Activated CD4-positive, CD25-positive, alpha-beta regulatory T cell (primary cell): ENCODE data around the gene SYNPO2.
"Not testable (repeated sequence)": the region's sequence is repeated elsewhere in the genome, so short reads cannot be mapped to it uniquely, and the experiment has no call there.

ENCODE experiments used
- DNase-seq, 4 experiments: peaks; one replicate each; lab custom pipeline; 2025; lab: John Stamatoyannopoulos, UW

Gene SYNPO2

DNA sequence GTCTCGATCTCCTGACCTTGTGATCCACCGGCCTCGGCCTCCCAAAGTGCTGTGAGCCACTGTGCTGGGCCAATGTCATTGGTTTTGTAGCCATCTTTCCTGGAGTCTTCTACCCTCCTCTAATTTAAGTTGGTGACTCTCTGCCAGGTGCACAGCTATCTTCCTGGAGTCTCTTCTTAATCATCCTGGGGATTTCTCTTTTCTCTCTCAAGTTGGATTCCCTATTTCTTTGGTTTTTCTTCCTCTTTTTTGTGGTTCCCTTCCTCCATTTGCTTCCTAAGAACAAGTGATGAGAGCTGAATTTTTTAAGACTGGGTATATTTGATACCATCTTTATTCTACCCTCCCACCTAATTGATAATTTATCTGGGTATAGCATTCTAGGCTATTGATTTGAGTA is 113.8 kb downstream of the SYNPO2 start:
- DNase-seq: no peak

DNA sequence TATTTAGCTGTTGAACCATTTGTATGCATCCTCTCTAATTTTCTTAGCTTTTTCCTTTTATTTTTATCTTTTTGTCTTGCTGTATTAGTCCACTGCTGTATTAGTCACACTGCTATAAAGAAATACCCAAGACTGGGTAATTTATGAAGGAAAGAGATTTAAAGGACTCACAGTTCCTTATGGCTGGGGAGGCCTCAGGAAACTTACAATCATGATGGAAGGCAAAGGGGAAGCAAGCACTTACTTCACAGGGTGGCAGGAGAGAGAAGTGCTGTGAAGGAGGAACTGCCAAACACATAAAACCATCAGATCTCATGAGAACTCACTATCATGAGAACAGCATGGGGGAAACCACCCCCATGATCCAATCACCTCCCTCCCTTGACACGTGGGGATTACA is 114.3 kb downstream of the SYNPO2 start:
- DNase-seq: not testable (repeated sequence)

- DNase-seq: no peak
Measured at GRCh38 chr4:119005928-119006460, 117.3 kb downstream of the SYNPO2 start.

DNA sequence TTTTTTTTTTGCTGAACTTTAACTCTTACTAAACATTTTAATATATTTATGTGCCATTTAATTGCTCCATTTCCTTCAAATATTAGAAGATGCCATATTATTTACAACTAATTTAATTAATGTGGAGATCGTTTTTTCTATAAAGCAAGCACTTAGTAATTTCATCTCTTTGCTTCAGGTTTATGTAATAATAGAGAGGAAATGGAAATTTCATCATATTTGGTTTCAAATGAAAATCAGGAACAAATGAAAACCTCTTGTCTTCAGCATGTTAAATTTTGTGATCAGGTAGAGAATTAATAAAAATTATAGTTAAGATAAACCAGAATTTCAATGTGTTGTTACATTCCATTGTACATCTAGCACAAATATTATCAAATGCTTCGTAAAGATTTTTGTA is 120.1 kb downstream of the SYNPO2 start:
- no peak for DNase-seq

DNA sequence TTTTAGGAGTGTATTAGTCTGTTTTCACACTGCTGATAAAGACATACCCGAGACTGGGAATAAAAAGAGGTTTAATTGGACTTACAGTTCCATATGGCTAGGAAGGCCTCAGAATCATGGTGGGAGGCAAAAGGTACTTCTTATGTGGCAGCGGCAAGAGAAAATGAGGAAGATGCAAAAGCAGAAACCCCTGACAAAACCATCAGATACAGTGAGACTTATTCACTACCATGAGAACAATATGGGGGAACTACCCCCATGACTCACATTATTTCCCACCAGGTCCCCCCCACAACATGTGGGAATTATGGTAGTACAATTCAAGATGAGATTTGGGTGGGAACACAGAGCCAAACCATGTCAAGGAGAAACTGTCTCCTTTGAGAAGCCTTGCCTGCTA is 121.6 kb downstream of the SYNPO2 start:
- DNase-seq: not testable (repeated sequence)

DNA sequence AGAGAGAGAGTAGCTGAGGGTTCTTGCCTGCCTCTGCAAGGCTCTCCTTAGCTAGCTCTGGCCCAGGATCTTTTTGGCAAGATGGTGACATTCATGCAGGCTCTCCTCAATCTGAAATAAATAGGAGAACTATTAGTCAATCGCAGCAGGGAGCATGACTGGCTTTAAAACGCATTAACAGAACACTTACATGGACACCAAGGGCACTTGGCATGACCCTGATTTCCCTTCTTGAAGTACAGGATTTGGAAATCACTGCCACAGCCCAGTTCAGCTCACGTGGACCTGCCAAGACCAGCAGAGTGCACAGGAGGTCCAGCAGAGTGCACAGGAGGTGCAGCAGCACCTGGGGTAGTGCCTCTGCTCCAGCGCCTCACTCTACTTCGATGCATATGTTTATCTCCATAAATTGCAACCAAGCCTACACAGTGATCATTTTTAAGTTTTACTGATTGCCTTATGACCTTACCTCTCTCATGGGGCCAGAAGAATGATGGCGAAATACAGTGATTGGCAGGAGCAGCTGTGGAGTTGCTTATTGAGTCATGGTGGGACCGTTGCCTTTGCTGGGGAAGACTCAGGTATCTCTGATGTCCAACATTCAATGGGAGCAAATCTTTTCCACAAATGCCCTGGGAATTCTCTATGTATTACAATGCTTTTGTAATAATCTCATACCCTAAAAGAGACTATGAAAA is 122.4 kb downstream of the SYNPO2 start:
- DNase-seq: no peak

DNA sequence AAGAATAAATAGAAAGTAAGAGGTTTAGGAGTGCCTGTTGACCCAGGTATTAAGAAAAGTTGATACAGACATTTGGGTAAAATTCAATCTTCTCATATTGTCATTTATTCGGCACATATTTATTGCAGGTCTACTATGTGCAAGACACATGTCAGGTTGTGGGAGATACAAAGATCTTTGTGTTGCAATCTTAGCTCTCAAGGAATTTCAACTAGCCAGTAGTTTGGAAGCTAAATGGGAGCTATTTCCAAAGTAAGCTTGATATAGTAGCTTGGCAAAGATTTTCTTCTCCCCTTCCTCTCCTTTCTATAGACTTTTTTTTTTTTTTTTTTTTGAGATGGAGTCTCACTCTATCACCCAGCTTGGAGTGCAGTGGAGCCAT is 122.9 kb downstream of the SYNPO2 start:
- DNase-seq: no peak

GRCh38 chr4:119014658-119015057 is 126.0 kb downstream of the SYNPO2 start:
- no peak for DNase-seq

DNA sequence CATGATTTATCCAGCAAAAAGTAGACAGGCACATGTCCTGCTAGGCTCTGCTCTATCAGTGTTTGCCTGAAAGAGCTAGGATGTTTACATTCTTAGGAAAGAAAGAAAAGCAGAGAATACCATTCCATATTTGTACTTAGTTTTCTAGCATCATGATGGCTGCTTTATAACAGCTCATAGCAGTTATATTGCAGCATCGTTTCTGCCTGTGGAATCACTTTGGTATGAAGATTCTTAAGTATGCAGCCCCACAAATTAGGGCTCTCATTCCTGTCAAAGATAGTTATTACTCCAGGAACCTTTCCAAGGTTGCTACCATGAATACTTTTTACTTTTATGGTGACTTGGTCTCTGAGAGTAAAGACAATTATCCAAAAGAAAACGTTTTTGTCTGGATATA is 128.0 kb downstream of the SYNPO2 start:
- no peak for DNase-seq

- DNase-seq: no peak
Measured at GRCh38 chr4:119017636-119018035, 129.0 kb downstream of the SYNPO2 start.

DNA sequence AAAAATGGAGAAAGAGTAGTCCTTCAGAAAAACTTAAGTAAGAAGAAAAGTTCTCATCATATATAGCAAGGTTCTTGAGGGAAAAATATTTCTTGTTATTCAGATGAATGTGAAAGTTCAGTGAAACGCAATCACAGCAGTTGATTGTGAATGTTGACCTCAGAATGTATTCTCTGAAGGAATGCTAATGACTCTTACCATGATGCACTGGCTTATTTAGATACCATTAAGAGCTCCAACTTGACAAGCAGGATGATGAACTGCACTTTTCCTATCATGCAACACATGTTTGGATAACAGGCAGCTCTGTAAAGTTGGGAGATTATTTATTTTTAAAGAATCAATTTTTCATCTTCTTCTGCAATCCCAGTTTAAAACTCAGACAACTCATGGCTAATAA is 131.5 kb downstream of the SYNPO2 start:
- no peak for DNase-seq

- DNase-seq: not testable (repeated sequence)
Measured at GRCh38 chr4:119022520-119022919, 133.9 kb downstream of the SYNPO2 start.

DNA sequence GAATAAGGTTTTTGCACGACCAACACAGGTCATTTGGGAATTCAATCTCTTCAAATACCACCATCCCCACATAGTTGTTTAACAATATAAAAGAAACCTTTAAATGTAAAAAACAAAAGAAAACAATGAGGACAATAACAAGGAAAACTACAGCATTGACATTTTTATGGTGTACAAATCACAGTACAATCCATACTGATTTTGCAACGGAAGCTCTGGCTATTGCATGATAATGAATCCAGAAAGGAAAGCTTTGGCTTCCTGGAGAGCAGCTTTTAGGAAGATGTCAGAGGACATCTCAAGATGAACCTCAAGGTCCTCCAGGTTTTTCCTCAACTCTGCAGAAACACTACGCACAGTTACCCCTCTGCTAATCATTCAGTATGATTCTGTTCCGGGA is 135.4 kb downstream of the SYNPO2 start:
- DNase-seq: no peak

- DNase-seq: no peak
Measured at GRCh38 chr4:119025420-119025819, 136.8 kb downstream of the SYNPO2 start.

GRCh38 chr4:119025916-119026661 is 137.4 kb downstream of the SYNPO2 start:
- no peak for DNase-seq

DNA sequence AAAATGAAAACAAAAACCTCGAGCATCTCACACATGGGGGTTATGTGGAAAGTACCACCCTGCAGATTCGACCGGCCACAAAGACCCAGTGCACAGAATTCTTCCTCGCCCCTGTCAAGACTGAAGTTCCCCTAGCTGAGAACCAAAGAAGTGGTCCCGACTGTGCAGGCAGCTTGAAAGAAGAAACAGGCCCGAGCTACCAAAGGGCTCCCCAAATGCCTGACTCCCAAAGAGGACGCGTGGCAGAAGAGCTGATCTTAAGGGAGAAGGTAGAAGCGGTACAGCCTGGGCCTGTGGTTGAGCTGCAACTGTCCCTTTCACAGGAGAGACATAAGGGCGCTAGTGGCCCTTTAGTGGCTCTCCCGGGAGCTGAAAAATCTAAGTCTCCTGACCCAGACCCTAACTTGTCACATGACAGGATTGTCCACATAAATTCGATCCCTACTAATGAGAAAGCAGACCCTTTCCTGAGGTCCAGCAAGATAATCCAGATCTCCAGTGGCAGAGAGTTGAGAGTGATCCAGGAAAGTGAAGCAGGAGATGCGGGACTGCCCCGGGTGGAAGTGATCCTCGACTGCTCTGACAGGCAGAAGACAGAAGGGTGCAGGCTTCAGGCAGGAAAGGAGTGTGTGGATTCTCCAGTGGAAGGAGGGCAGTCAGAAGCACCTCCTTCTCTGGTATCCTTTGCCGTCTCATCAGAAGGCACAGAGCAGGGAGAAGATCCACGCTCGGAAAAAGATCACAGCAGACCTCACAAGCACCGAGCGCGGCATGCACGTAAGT is 138.2 kb downstream of the SYNPO2 start:
- no peak for DNase-seq

GRCh38 chr4:119027811-119028210 is 139.2 kb downstream of the SYNPO2 start:
- DNase-seq: no peak

DNA sequence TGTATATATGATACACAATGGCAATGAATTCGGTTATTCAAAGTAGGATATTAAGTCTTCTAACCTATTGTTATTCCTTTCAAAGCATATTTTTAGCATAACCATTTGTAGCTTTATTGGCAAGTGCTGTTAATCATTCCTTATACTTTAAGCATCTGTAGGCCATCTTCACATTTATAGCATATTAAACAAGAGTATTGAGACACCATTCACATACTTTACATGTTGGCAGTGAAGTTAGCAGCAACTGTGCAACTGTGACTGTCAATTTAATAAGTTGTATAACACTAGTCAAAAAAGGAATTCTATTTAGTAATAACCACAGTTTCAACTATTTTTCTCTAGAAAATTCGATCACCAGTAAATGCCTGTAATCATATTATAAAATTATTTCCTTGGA is 139.6 kb downstream of the SYNPO2 start:
- no peak for DNase-seq

DNA sequence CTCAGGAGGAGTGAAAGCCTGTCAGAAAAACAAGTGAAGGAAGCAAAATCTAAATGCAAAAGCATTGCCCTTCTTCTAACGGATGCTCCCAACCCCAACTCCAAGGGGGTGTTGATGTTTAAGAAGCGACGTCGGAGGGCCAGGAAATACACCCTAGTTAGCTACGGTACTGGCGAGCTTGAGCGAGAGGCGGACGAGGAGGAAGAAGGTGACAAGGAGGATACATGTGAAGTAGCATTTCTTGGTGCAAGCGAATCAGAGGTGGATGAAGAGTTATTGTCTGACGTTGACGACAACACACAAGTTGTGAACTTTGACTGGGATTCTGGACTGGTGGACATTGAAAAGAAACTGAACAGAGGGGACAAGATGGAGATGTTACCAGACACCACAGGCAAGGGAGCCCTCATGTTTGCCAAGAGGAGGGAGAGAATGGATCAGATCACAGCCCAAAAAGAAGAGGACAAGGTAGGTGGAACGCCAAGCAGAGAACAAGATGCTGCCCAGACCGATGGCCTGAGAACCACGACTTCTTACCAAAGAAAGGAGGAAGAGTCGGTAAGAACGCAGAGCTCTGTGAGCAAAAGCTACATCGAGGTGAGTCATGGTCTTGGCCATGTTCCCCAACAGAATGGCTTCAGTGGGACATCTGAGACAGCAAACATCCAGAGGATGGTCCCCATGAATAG is 141.3 kb downstream of the SYNPO2 start:
- no peak for DNase-seq

DNA sequence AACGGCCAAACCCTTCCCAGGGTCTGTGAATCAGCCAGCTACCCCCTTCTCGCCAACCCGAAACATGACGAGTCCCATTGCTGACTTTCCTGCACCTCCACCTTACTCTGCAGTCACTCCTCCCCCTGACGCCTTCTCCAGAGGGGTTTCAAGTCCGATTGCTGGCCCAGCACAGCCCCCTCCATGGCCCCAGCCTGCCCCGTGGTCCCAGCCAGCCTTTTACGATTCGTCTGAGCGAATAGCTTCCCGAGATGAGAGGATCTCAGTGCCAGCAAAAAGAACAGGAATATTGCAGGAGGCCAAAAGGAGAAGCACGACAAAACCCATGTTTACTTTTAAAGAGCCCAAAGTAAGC is 141.9 kb downstream of the SYNPO2 start:
- no peak for DNase-seq

- DNase-seq: no peak
Measured at GRCh38 chr4:119031218-119031617, 142.6 kb downstream of the SYNPO2 start.
